Measurements from ENCODE around the gene HOXB3.

- TF ChIP-seq CTCF (IDR thresholded peaks at IDR 0.05) (no peak), EZH2phosphoT487 (IDR thresholded peaks at IDR 0.05; ENCODE audit: borderline replicate concordance, low read depth) (no peak), RXRA (IDR thresholded peaks at IDR 0.05; ENCODE audit: borderline replicate concordance, low read depth) (no peak), EP300 (IDR thresholded peaks at IDR 0.05; ENCODE audit: borderline replicate concordance in 1 of 2, low read depth in 1 of 2, low read length in 1 of 2) (no peak), POLR2AphosphoS5 (IDR thresholded peaks at IDR 0.05; ENCODE audit: low read depth, low read length) (no peak), CHD2 (IDR thresholded peaks at IDR 0.05; ENCODE audit: low read length, partially characterized antibody) (no peak), ZBTB33 (IDR thresholded peaks at IDR 0.05; ENCODE audit: borderline replicate concordance, low read depth) (no peak), IRF3 (IDR thresholded peaks at IDR 0.05; ENCODE audit: low read depth, low read length) (no peak)
- TF ChIP-seq, protein P1, sequence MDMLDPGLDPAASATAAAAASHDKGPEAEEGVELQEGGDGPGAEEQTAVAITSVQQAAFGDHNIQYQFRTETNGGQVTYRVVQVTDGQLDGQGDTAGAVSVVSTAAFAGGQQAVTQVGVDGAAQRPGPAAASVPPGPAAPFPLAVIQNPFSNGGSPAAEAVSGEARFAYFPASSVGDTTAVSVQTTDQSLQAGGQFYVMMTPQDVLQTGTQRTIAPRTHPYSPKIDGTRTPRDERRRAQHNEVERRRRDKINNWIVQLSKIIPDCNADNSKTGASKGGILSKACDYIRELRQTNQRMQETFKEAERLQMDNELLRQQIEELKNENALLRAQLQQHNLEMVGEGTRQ (IDR thresholded peaks at IDR 0.05; ENCODE audit: borderline replicate concordance, low read depth, low read length), result no peak
- TF ChIP-seq, protein P2, sequence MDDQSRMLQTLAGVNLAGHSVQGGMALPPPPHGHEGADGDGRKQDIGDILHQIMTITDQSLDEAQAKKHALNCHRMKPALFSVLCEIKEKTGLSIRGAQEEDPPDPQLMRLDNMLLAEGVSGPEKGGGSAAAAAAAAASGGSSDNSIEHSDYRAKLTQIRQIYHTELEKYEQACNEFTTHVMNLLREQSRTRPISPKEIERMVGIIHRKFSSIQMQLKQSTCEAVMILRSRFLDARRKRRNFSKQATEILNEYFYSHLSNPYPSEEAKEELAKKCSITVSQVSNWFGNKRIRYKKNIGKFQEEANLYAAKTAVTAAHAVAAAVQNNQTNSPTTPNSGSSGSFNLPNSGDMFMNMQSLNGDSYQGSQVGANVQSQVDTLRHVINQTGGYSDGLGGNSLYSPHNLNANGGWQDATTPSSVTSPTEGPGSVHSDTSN (IDR thresholded peaks at IDR 0.05), result no peak
- TF ChIP-seq, protein P3, sequence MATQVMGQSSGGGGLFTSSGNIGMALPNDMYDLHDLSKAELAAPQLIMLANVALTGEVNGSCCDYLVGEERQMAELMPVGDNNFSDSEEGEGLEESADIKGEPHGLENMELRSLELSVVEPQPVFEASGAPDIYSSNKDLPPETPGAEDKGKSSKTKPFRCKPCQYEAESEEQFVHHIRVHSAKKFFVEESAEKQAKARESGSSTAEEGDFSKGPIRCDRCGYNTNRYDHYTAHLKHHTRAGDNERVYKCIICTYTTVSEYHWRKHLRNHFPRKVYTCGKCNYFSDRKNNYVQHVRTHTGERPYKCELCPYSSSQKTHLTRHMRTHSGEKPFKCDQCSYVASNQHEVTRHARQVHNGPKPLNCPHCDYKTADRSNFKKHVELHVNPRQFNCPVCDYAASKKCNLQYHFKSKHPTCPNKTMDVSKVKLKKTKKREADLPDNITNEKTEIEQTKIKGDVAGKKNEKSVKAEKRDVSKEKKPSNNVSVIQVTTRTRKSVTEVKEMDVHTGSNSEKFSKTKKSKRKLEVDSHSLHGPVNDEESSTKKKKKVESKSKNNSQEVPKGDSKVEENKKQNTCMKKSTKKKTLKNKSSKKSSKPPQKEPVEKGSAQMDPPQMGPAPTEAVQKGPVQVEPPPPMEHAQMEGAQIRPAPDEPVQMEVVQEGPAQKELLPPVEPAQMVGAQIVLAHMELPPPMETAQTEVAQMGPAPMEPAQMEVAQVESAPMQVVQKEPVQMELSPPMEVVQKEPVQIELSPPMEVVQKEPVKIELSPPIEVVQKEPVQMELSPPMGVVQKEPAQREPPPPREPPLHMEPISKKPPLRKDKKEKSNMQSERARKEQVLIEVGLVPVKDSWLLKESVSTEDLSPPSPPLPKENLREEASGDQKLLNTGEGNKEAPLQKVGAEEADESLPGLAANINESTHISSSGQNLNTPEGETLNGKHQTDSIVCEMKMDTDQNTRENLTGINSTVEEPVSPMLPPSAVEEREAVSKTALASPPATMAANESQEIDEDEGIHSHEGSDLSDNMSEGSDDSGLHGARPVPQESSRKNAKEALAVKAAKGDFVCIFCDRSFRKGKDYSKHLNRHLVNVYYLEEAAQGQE (IDR thresholded peaks at IDR 0.05; ENCODE audit: low read depth, low read length), result no peak
Measured at GRCh38 chr17:48529683-48530009, 60.4 kb downstream of the HOXB3 start.
